WTC11 (cell line): ENCODE results near the gene RFX3. TPM values are rescaled to one million over a fixed set of nuclear protein-coding genes. Genes with fewer than 3 reads are reported as not detected.

Experiments used
- ATAC-seq: fragments of 200-7000 bp; cut with Tn5 transposase; 2 replicates; pipeline ENCODE4 v1.10.0; 2021; ENCODE audit warnings: mild to moderate bottlenecking, moderate library complexity
- CTCF ChIA-PET: fragments of 300-600 bp; sonication (Branson Sonifier 250); formaldehyde crosslinking; loops from one replicate; lab custom pipeline; 2021; ENCODE audit warnings: antibody characterized with exemption; lab: Charles Lee
- POLR2A ChIA-PET: fragments of 350-600 bp; sonication (Branson Sonifier 250); formaldehyde crosslinking; loops from one replicate; lab custom pipeline; 2021; ENCODE audit warnings: antibody characterized with exemption; lab: Charles Lee
- DNase-seq: peaks from one replicate; pipeline ENCODE4 v3.0.0; 2021; ENCODE audit warnings: low spot score
- H3K27ac Mint-ChIP-seq: 2 replicates; pipeline ENCODE4 v1.8.0; 2021; ENCODE audit warnings: mixed read lengths
- H3K27me3 Mint-ChIP-seq: 2 replicates; pipeline ENCODE4 v1.8.0; 2021; ENCODE audit warnings: low read depth, mild to moderate bottlenecking, moderate library complexity, mixed read lengths
- H3K36me3 Mint-ChIP-seq: 2 replicates; pipeline ENCODE4 v1.8.0; 2021; ENCODE audit warnings: mixed read lengths
- H3K4me1 Mint-ChIP-seq: 2 replicates; pipeline ENCODE4 v1.8.0; 2022; ENCODE audit warnings: mixed read lengths
- H3K4me3 Mint-ChIP-seq: 2 replicates; pipeline ENCODE4 v1.8.0; 2021; ENCODE audit warnings: mild to moderate bottlenecking, moderate library complexity, mixed read lengths
- H3K9me3 Mint-ChIP-seq: 2 replicates; pipeline ENCODE4 v1.8.0; 2021; ENCODE audit warnings: mixed read lengths
- CBFB ChIP-seq: sonication (generic); formaldehyde crosslinking; IDR thresholded peaks from 2 replicates; pipeline ENCODE4 v1.8.1; 2022; ENCODE audit warnings: mild to moderate bottlenecking, low read depth, missing genetic modification reagents
- ETV6 ChIP-seq: sonication (generic); formaldehyde crosslinking; IDR thresholded peaks from 2 replicates; pipeline ENCODE4 v1.8.1; 2022; ENCODE audit warnings: mild to moderate bottlenecking, missing genetic modification reagents
- GABPB1 ChIP-seq: sonication (generic); formaldehyde crosslinking; IDR thresholded peaks from 2 replicates; pipeline ENCODE4 v1.8.1; 2023; ENCODE audit warnings: mild to moderate bottlenecking, missing genetic modification reagents
- GRHL2 ChIP-seq: fragments of 250-450 bp; sonication (Bioruptor Pico); IDR thresholded peaks from 2 replicates; pipeline ENCODE4 v1.8.0; 2022; ENCODE audit warnings: mild to moderate bottlenecking, moderate library complexity; ENCODE audit not compliant: insufficient replicate concordance, severe bottlenecking
- GTF2I ChIP-seq: fragments of 250-450 bp; sonication (Bioruptor Pico); conservative IDR thresholded peaks from 2 replicates; pipeline ENCODE4 v1.4.0; 2021; ENCODE audit warnings: mild to moderate bottlenecking
- NR3C1 ChIP-seq: sonication (generic); formaldehyde crosslinking; conservative IDR thresholded peaks from 2 replicates; pipeline ENCODE4 v1.8.1; 2023; ENCODE audit warnings: low read depth, mild to moderate bottlenecking, missing genetic modification reagents
- SMAD4 ChIP-seq: sonication (generic); formaldehyde crosslinking; IDR thresholded peaks from 2 replicates; pipeline ENCODE4 v1.8.0; 2022; ENCODE audit warnings: mild to moderate bottlenecking, missing genetic modification reagents
- SOX15 ChIP-seq: fragments of 250-450 bp; sonication (Bioruptor Pico); IDR thresholded peaks from 2 replicates; pipeline ENCODE4 v1.9.0; 2021; ENCODE audit warnings: mild to moderate bottlenecking
- STAT6 ChIP-seq: sonication (generic); formaldehyde crosslinking; conservative IDR thresholded peaks from 2 replicates; pipeline ENCODE4 v1.8.1; 2023; ENCODE audit warnings: mild to moderate bottlenecking, low read depth, missing genetic modification reagents, moderate library complexity
- TEAD4 ChIP-seq: sonication (generic); formaldehyde crosslinking; IDR thresholded peaks from 2 replicates; pipeline ENCODE4 v1.8.0; 2022; ENCODE audit warnings: mild to moderate bottlenecking, missing genetic modification reagents
- TP53 ChIP-seq: sonication (generic); formaldehyde crosslinking; IDR thresholded peaks from 2 replicates; pipeline ENCODE4 v1.8.1; 2023; ENCODE audit warnings: mild to moderate bottlenecking, missing genetic modification reagents
- USF1 ChIP-seq: sonication (generic); formaldehyde crosslinking; IDR thresholded peaks from 2 replicates; pipeline ENCODE4 v1.8.0; 2022; ENCODE audit warnings: mild to moderate bottlenecking, missing genetic modification reagents
- ZNF219 ChIP-seq: sonication (generic); formaldehyde crosslinking; IDR thresholded peaks from 2 replicates; pipeline ENCODE4 v1.8.0; 2023; ENCODE audit warnings: missing genetic modification reagents, mild to moderate bottlenecking, borderline replicate concordance
- ZNF532 ChIP-seq: fragments of 250-450 bp; sonication (Bioruptor Pico); IDR thresholded peaks from 2 replicates; pipeline ENCODE4 v1.9.0; 2021; ENCODE audit warnings: mild to moderate bottlenecking, borderline replicate concordance
- total RNA-seq: library from RNA; stranded (reverse); gene quantifications from 3 replicates; pipeline ENCODE4 v1.2.3, GENCODE V29; 2021
- TF ChIP-seq, protein P1 (sequence below): sonication (generic); formaldehyde crosslinking; IDR thresholded peaks from 2 replicates; pipeline ENCODE4 v1.8.1; 2022; ENCODE audit warnings: mild to moderate bottlenecking, moderate library complexity, missing genetic modification reagents
- TF ChIP-seq, protein P2 (sequence below): sonication (generic); formaldehyde crosslinking; IDR thresholded peaks from 2 replicates; pipeline ENCODE4 v1.8.1; 2023; ENCODE audit warnings: mild to moderate bottlenecking, missing genetic modification reagents
- TF ChIP-seq, protein P3 (sequence below): sonication (generic); formaldehyde crosslinking; IDR thresholded peaks from 2 replicates; pipeline ENCODE4 v1.8.0; 2023; ENCODE audit warnings: missing genetic modification reagents, mild to moderate bottlenecking, borderline replicate concordance

The RFX3 gene
- total RNA-seq, 1 experiment from 2014 or later, result 13.7 TPM

GRCh38 chr9:3567988-3568387, 42.2 kb upstream of the RFX3 start:
- no peaks in the 10 kb centered on the region for H3K9me3 Mint-ChIP-seq
- no peak for DNase-seq
- H3K4me1 Mint-ChIP-seq, result no peaks in the 10 kb centered on the region
- ChIA-PET POLR2A (interaction anchor here (0.5 kb wide), 1 partner anchor 475 kb away, joined by 6 read pairs; no protein-coding TSS in a partner anchor), CTCF (no interaction called here)
- ATAC-seq, result no peak
- no peak overlapping the region for H3K4me3 Mint-ChIP-seq
- no peak overlapping the region for H3K27ac Mint-ChIP-seq
- no peaks in the 10 kb centered on the region for H3K27me3 Mint-ChIP-seq
- H3K36me3 Mint-ChIP-seq, result no peaks in the 10 kb centered on the region
- no peak for TF ChIP-seq SOX15 (CRISPR knock-in tag)
- TF ChIP-seq TEAD4 (CRISPR knock-in tag), result no peak
- TF ChIP-seq, protein P1, sequence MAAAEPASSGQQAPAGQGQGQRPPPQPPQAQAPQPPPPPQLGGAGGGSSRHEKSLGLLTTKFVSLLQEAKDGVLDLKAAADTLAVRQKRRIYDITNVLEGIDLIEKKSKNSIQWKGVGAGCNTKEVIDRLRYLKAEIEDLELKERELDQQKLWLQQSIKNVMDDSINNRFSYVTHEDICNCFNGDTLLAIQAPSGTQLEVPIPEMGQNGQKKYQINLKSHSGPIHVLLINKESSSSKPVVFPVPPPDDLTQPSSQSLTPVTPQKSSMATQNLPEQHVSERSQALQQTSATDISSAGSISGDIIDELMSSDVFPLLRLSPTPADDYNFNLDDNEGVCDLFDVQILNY (CRISPR knock-in tag), result no peak
- no peak for TF ChIP-seq GTF2I (CRISPR knock-in tag)
- no peak for TF ChIP-seq SMAD4
- TF ChIP-seq, protein P2, sequence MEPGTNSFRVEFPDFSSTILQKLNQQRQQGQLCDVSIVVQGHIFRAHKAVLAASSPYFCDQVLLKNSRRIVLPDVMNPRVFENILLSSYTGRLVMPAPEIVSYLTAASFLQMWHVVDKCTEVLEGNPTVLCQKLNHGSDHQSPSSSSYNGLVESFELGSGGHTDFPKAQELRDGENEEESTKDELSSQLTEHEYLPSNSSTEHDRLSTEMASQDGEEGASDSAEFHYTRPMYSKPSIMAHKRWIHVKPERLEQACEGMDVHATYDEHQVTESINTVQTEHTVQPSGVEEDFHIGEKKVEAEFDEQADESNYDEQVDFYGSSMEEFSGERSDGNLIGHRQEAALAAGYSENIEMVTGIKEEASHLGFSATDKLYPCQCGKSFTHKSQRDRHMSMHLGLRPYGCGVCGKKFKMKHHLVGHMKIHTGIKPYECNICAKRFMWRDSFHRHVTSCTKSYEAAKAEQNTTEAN (CRISPR knock-in tag), result no peak
- TF ChIP-seq ZNF219 (CRISPR knock-in tag), result no peak
- no peak for TF ChIP-seq NR3C1 (CRISPR knock-in tag)
- no peak for TF ChIP-seq STAT6 (CRISPR knock-in tag)
- TF ChIP-seq USF1, result no peak
- no peak for TF ChIP-seq GABPB1 (CRISPR knock-in tag)
- TF ChIP-seq CBFB (CRISPR knock-in tag), result no peak
- no peak for TF ChIP-seq GRHL2 (CRISPR knock-in tag)

DNA sequence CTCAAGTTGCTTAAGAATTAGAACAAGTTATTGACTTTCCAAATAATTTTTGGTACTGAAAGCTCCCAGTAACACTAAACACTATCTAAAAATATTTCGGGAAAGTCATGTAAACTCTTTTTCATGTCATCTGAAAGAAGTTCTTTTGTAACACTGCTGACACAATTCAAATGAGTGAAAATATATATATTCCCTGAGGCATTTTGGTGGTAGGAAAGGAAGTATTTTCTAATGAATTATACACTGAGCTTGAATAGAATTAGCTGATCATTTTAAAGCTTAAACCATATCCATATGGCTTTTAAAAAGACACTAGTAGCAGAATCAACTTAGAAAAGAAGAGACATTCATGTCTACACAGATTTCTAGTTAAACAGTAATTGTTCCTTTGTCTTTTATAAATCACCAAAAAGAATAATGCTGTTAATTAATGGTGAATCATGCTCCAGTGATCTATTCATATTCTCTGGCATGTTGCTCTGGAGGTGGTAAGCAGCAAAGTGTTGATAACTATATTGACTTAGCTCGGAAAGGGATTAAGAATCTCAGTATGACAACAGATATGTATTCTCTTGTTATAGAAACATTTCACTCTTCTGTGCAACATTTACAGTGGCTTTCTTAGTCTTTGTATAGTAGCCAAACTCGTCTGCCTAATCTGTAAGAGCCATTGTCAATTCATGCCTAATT, 27.4 kb upstream of the RFX3 start:
- no peak for ATAC-seq
- CTCF ChIA-PET, result no interaction called here
- TF ChIP-seq, protein P3, sequence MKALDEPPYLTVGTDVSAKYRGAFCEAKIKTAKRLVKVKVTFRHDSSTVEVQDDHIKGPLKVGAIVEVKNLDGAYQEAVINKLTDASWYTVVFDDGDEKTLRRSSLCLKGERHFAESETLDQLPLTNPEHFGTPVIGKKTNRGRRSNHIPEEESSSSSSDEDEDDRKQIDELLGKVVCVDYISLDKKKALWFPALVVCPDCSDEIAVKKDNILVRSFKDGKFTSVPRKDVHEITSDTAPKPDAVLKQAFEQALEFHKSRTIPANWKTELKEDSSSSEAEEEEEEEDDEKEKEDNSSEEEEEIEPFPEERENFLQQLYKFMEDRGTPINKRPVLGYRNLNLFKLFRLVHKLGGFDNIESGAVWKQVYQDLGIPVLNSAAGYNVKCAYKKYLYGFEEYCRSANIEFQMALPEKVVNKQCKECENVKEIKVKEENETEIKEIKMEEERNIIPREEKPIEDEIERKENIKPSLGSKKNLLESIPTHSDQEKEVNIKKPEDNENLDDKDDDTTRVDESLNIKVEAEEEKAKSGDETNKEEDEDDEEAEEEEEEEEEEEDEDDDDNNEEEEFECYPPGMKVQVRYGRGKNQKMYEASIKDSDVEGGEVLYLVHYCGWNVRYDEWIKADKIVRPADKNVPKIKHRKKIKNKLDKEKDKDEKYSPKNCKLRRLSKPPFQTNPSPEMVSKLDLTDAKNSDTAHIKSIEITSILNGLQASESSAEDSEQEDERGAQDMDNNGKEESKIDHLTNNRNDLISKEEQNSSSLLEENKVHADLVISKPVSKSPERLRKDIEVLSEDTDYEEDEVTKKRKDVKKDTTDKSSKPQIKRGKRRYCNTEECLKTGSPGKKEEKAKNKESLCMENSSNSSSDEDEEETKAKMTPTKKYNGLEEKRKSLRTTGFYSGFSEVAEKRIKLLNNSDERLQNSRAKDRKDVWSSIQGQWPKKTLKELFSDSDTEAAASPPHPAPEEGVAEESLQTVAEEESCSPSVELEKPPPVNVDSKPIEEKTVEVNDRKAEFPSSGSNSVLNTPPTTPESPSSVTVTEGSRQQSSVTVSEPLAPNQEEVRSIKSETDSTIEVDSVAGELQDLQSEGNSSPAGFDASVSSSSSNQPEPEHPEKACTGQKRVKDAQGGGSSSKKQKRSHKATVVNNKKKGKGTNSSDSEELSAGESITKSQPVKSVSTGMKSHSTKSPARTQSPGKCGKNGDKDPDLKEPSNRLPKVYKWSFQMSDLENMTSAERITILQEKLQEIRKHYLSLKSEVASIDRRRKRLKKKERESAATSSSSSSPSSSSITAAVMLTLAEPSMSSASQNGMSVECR, result no peak
- TF ChIP-seq ETV6 (CRISPR knock-in tag) (no peak), GRHL2 (CRISPR knock-in tag) (no peak), TP53 (CRISPR knock-in tag) (no peak), ZNF532 (no peak)

More for the DNA sequence above, 27.4 kb upstream of the RFX3 start:
- Mint-ChIP-seq H3K27me3 (no peaks in the 10 kb centered on the region), H3K4me3 (no peak overlapping the region), H3K9me3 (0 out of 2 replicates have a peak, but pooled peaks cover 6% of the 10 kb centered on the region), H3K36me3 (no peaks in the 10 kb centered on the region; the same call in 1 of the 2 replicates), H3K4me1 (no peaks in the 10 kb centered on the region), H3K27ac (no peak overlapping the region)
- no peak for DNase-seq
- POLR2A ChIA-PET, result interaction anchor here (0.5 kb wide), 1 partner anchor 401 kb away, joined by 3 read pairs; no protein-coding TSS in a partner anchor
